ENCODE data around the gene LRRC72. TPM values are rescaled to one million over a fixed set of nuclear protein-coding genes. Genes with fewer than 3 reads are reported as not detected.

Gene LRRC72
- total and polyA plus RNA-seq, 2 experiments from 2014 or later: not detected

DNA sequence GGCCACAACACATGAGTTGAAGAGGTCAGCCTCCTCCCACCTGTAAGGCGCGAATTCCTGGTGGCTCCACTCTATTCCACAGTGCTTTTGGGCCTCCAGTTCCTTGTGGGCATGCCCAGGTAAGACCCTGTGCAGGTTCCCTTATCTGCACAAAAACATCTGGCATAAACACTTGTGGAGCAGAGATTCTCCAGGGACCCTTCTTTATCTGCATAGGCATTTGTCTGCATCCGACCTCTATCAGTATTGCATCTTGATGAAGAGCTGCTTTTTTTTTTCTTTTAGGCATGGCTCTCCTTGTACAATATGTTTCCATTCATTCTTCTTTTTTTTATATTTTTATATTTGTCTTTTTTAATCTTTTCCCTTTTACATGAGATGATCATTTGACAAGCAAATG lies 60.5 kb downstream of the LRRC72 start (continued):
- TF ChIP-seq ZNF114 (CRISPR knock-in tag; IDR thresholded peaks at IDR 0.05) (no peak), STAT1 (IDR thresholded peaks at IDR 0.05; ENCODE audit: unreplicated experiment) (no peak)

GRCh38 chr7:16587790-16588189 lies 61.2 kb downstream of the LRRC72 start:
- Histone ChIP-seq H3K36me3 (ENCODE audit: insufficient read depth) (no peaks in the 10 kb centered on the region), H3K4me3 (no peak overlapping the region), H3K4me2 (no peak overlapping the region), H3F3A (replicated peaks; ENCODE audit: low read depth) (no peaks in the 10 kb centered on the region), H3K27me3 (ENCODE audit: insufficient read depth) (no peaks in the 10 kb centered on the region), H3K9me2 (ENCODE audit: insufficient read depth) (no peaks in the 10 kb centered on the region), H2AFZ (0 out of 2 replicates have a peak overlapping the region, but pooled peaks have one; percentile 63), H3K4me1 (ENCODE audit: insufficient read depth) (peaks cover 14% of the 10 kb centered on the region), H3K27ac (ENCODE audit: low read depth) (no peak overlapping the region), H3K79me2 (replicated peaks; ENCODE audit: insufficient read depth) (no peaks in the 10 kb centered on the region), H4K20me1 (replicated peaks; ENCODE audit: insufficient read depth) (no peaks in the 10 kb centered on the region)
- ATAC-seq: peak; percentile 63
- Mint-ChIP-seq H3K4me1 (peaks cover 6% of the 10 kb centered on the region), H3K4me3 (no peak overlapping the region), H3K27me3 (ENCODE audit: insufficient read depth, low read depth, poor library complexity) (peaks cover 2% of the 10 kb centered on the region), H3K36me3 (ENCODE audit: low read depth) (no peaks in the 10 kb centered on the region; the same call in 2 of the 3 replicates), H3K27ac (no peak overlapping the region), H3K9me3 (no peaks in the 10 kb centered on the region; the same call in 2 of the 3 replicates)
- TF ChIP-seq POLR2AphosphoS5 (IDR thresholded peaks at IDR 0.05; ENCODE audit: low read depth) (no peak), STAT1 (IDR thresholded peaks at IDR 0.05; ENCODE audit: unreplicated experiment) (no peak), ZNF331 (CRISPR knock-in tag; IDR thresholded peaks at IDR 0.05; ENCODE audit: low read depth) (no peak), EZH2 (IDR thresholded peaks at IDR 0.05; ENCODE audit: low read depth, unreplicated experiment) (no peak), ZNF114 (CRISPR knock-in tag; IDR thresholded peaks at IDR 0.05) (no peak), ZNF462 (CRISPR knock-in tag; IDR thresholded peaks at IDR 0.05) (no peak), NANOG (IDR thresholded peaks at IDR 0.05; ENCODE audit: borderline replicate concordance) (no peak), EZH2phosphoT487 (IDR thresholded peaks at IDR 0.05; ENCODE audit: unreplicated experiment) (no peak), CREB1 (CRISPR knock-in tag; IDR thresholded peaks at IDR 0.05; ENCODE audit: low read depth) (no peak), JUNB (IDR thresholded peaks at IDR 0.05; ENCODE audit: unreplicated experiment) (no peak), CTCF (conservative IDR thresholded peaks at IDR 0.05; ENCODE audit: low read depth in 2 of 2) (no peak)
- TF ChIP-seq, protein P1, sequence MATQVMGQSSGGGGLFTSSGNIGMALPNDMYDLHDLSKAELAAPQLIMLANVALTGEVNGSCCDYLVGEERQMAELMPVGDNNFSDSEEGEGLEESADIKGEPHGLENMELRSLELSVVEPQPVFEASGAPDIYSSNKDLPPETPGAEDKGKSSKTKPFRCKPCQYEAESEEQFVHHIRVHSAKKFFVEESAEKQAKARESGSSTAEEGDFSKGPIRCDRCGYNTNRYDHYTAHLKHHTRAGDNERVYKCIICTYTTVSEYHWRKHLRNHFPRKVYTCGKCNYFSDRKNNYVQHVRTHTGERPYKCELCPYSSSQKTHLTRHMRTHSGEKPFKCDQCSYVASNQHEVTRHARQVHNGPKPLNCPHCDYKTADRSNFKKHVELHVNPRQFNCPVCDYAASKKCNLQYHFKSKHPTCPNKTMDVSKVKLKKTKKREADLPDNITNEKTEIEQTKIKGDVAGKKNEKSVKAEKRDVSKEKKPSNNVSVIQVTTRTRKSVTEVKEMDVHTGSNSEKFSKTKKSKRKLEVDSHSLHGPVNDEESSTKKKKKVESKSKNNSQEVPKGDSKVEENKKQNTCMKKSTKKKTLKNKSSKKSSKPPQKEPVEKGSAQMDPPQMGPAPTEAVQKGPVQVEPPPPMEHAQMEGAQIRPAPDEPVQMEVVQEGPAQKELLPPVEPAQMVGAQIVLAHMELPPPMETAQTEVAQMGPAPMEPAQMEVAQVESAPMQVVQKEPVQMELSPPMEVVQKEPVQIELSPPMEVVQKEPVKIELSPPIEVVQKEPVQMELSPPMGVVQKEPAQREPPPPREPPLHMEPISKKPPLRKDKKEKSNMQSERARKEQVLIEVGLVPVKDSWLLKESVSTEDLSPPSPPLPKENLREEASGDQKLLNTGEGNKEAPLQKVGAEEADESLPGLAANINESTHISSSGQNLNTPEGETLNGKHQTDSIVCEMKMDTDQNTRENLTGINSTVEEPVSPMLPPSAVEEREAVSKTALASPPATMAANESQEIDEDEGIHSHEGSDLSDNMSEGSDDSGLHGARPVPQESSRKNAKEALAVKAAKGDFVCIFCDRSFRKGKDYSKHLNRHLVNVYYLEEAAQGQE (IDR thresholded peaks at IDR 0.05; ENCODE audit: unreplicated experiment): no peak
- TF ChIP-seq, protein P2, sequence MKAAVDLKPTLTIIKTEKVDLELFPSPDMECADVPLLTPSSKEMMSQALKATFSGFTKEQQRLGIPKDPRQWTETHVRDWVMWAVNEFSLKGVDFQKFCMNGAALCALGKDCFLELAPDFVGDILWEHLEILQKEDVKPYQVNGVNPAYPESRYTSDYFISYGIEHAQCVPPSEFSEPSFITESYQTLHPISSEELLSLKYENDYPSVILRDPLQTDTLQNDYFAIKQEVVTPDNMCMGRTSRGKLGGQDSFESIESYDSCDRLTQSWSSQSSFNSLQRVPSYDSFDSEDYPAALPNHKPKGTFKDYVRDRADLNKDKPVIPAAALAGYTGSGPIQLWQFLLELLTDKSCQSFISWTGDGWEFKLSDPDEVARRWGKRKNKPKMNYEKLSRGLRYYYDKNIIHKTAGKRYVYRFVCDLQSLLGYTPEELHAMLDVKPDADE (IDR thresholded peaks at IDR 0.05): no peak
- no peak for DNase-seq (ENCODE audit: low spot score)
